ENCODE data around the gene ENTPD8.

ENTPD8 gene

DNA sequence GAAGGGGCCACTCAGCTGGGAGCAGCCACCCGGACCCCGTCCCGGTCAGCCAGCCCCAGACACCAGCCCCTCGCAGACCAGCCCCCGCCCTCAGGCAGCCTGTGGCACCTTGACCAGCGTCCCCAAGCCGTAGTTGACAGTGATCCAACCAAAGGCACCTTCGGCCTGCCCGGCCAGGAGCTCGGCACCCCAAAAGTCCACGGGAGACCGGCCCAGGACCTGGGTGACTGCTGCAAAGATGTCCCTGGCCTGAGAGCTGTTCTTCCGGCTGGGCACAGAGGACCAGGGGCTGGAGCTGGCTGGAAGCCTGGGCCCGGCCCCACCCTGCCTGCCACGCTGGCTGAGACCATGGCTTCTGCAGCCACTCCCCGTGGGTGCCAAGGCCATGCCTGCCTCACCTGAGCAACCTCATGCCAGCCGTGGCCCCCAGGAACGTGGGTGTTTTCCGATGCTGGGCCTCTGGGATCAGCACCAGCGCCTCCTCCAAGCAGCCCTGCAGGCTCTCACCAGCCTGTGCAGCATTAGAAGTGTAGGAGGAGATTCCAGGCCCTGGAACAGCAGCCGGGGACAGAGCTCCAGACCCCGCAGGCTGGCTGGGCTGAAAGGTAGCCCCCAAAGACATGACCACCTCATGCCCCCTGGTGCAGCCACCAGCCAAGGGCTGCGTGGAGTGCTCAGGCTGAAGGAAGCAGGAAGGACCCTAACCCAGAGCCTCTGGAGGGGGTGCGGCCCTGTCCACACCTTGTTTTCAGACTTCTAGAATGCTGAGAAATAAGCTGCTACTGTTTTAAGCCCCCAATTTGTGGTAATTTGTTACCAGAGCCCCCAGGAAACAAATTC, 4.2 kb downstream of the ENTPD8 start:
- Mint-ChIP-seq H3K36me3 (ENCODE audit: low read depth) (no peaks in the 10 kb centered on the region), H3K27ac (no peak overlapping the region), H3K4me3 (no peak overlapping the region), H3K9me3 (no peaks in the 10 kb centered on the region), H3K27me3 (peaks cover 42% of the 10 kb centered on the region), H3K4me1 (ENCODE audit: low read depth) (no peaks in the 10 kb centered on the region)
- intact Hi-C loops (cut with micrococcal nuclease) = no loop called here

DNA sequence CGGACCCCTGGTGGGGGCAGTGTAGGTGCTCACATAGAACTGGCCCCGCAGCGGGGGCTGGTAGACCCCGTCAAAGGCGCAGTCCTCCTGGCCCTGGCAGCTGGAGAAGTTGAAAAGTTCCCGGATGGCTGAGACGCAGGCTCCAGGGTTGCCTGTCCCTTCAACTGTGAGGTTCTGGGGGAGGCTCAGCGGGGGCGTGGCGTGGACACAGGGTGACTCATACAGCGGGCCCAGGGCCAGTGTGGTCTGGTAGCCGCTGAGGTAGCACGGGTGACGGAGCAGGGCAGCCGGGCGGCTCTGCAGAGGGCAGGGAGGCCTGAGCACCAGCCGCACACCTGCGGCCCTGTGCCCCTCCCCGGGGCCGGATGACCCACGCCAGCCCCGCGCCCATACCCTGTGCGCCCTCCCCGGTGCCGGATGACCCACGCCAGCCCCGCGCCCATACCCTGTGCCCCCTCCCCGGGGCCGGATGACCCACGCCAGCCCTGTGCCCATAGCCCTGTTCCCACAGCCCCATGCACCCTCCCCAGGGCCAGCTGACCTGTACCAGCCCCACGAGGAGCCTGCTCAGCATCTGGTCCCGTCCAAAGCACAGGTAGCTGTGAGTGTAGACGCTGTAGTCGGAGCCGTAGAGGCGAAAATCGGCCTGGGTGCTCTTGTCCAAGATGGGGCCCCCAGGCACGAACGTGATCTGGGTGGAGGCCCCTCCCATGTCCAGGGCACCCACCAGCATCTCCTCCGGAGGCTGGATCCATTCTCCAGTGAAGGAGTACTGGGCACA, 5.0 kb downstream of the ENTPD8 start:
- intact Hi-C loops (cut with micrococcal nuclease) = no loop called here
- Mint-ChIP-seq H3K4me1 (ENCODE audit: low read depth) (no peaks in the 10 kb centered on the region), H3K27ac (no peak overlapping the region), H3K9me3 (no peaks in the 10 kb centered on the region), H3K27me3 (peaks cover 42% of the 10 kb centered on the region), H3K36me3 (ENCODE audit: low read depth) (no peaks in the 10 kb centered on the region), H3K4me3 (no peak overlapping the region)

DNA sequence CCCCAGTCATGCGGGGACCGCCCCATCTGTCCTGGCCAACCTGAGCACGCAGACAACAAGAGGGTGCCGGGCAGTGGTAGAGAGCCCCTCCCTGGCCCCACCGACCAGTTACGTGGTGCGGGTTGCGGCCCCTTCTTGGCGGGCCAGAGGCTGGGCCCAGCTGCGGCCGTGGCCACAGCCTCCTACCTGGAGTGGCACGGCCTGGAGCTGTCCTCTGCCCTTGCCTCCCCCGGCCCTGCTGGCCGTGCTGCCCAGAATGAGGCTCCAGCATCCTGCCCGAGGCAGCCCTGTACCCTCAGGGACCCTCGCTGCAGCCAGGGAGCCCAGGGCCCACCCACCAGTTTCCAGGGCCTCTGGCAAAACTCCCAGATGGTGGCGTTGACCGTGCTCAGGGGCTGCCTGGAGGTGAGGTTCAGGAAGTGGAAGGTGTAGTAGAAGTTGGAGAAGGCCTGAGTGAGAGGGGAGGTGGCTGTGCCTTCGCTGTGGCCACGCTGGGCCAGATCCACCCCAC, 5.7 kb downstream of the ENTPD8 start:
- no peak overlapping the region for H3K27ac Mint-ChIP-seq
- H3K36me3 Mint-ChIP-seq (ENCODE audit: low read depth) = no peaks in the 10 kb centered on the region
- no peaks in the 10 kb centered on the region for H3K4me1 Mint-ChIP-seq (ENCODE audit: low read depth)
- peaks cover 44% of the 10 kb centered on the region for H3K27me3 Mint-ChIP-seq
- no peaks in the 10 kb centered on the region for H3K9me3 Mint-ChIP-seq
- no peak overlapping the region for H3K4me3 Mint-ChIP-seq
- intact Hi-C loops (cut with micrococcal nuclease) = no loop called here

DNA sequence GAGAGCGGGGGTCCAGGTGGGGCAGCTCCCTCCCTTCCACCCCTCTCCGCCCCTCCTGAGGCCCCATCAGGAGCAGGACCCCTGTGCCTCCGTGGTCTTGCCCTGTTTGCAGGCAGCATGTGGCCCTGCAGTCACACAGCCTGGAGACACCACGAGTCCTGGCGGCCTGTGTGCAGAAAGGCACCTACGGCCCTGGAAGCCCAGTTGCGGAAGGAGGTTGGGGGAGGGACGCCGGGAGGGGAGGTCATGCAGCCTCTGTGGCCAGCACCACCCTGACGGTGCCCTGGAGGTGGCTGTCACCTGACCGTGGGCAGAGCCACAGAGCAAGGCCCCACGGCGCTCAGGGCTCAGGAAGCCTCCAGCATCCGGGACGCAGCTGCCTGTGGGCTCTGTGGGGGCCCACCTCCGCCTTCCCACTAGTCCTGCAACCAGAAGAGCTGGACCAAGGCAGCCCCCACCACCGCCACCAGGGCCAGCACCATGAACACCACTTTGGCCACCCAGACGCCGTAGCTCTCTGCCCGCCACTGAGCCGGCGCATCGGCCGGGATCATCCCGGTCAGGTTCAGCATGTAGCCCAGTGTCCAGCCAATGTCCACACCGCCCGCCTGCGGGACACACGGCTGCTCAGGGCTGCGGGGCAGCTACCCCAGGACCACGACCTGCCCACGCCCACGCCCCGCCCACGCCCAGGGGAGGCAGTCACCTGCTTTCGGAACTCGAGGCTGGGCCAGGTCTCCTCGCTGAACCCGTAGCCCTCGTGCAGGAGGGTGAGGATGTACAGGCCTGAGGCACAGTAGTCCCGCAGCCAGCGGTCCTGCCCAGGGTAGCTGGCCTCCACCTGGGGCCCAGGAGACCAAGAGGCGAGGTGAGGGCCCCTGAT, 6.4 kb downstream of the ENTPD8 start:
- no peaks in the 10 kb centered on the region for H3K9me3 Mint-ChIP-seq
- H3K27ac Mint-ChIP-seq = no peak overlapping the region

GRCh38 chr9:137433916-137434431, 7.2 kb downstream of the ENTPD8 start:
- peaks cover 35% of the 10 kb centered on the region for H3K27me3 Mint-ChIP-seq
- H3K36me3 Mint-ChIP-seq (ENCODE audit: low read depth) = no peaks in the 10 kb centered on the region
- H3K27ac Mint-ChIP-seq = no peak overlapping the region
- intact Hi-C loops (cut with micrococcal nuclease) = no loop called here
- H3K9me3 Mint-ChIP-seq = no peaks in the 10 kb centered on the region
- no peak overlapping the region for H3K4me3 Mint-ChIP-seq
- H3K4me1 Mint-ChIP-seq (ENCODE audit: low read depth) = no peaks in the 10 kb centered on the region

More for the DNA sequence above, 6.4 kb downstream of the ENTPD8 start:
- Mint-ChIP-seq H3K27me3 (peaks cover 42% of the 10 kb centered on the region), H3K36me3 (ENCODE audit: low read depth) (no peaks in the 10 kb centered on the region), H3K4me1 (ENCODE audit: low read depth) (no peaks in the 10 kb centered on the region), H3K4me3 (no peak overlapping the region)
- intact Hi-C loops (cut with micrococcal nuclease) = no loop called here

- H3K27me3 Mint-ChIP-seq = peaks cover 35% of the 10 kb centered on the region
Measured at GRCh38 chr9:137433349-137433915, 7.7 kb downstream of the ENTPD8 start.

GRCh38 chr9:137432687-137433348, 8.3 kb downstream of the ENTPD8 start:
- peaks cover 30% of the 10 kb centered on the region for H3K27me3 Mint-ChIP-seq
- intact Hi-C loops (cut with micrococcal nuclease) = no loop called here

More at GRCh38 chr9:137433349-137433915, 7.7 kb downstream of the ENTPD8 start:
- Mint-ChIP-seq H3K4me1 (ENCODE audit: low read depth) (no peaks in the 10 kb centered on the region), H3K36me3 (ENCODE audit: low read depth) (no peaks in the 10 kb centered on the region), H3K27ac (no peak overlapping the region), H3K4me3 (no peak overlapping the region), H3K9me3 (no peaks in the 10 kb centered on the region)
- intact Hi-C loops (cut with micrococcal nuclease) = no loop called here

GRCh38 chr9:137431416-137431931, 9.7 kb downstream of the ENTPD8 start:
- H3K27me3 Mint-ChIP-seq = peaks cover 29% of the 10 kb centered on the region
- no peaks in the 10 kb centered on the region for H3K4me1 Mint-ChIP-seq (ENCODE audit: low read depth)
- peaks cover 4% of the 10 kb centered on the region for H3K36me3 Mint-ChIP-seq (ENCODE audit: low read depth)
- no peak overlapping the region for H3K27ac Mint-ChIP-seq
- intact Hi-C loops (cut with micrococcal nuclease) = no loop called here
- no peak overlapping the region for H3K4me3 Mint-ChIP-seq
- no peaks in the 10 kb centered on the region for H3K9me3 Mint-ChIP-seq

More at GRCh38 chr9:137432687-137433348, 8.3 kb downstream of the ENTPD8 start:
- Mint-ChIP-seq H3K36me3 (ENCODE audit: low read depth) (no peaks in the 10 kb centered on the region), H3K4me1 (ENCODE audit: low read depth) (no peaks in the 10 kb centered on the region), H3K4me3 (no peak overlapping the region), H3K9me3 (no peaks in the 10 kb centered on the region), H3K27ac (no peak overlapping the region)

- Mint-ChIP-seq H3K9me3 (no peaks in the 10 kb centered on the region), H3K4me1 (ENCODE audit: low read depth) (no peaks in the 10 kb centered on the region), H3K4me3 (no peak overlapping the region), H3K27ac (no peak overlapping the region), H3K27me3 (peaks cover 29% of the 10 kb centered on the region), H3K36me3 (ENCODE audit: low read depth) (peaks cover 4% of the 10 kb centered on the region)
- intact Hi-C loops (cut with micrococcal nuclease) = no loop called here
Measured at GRCh38 chr9:137430723-137431415, 10.3 kb downstream of the ENTPD8 start.

GRCh38 chr9:137429974-137430722, 11.0 kb downstream of the ENTPD8 start:
- Mint-ChIP-seq H3K4me3 (no peak overlapping the region), H3K27me3 (peaks cover 23% of the 10 kb centered on the region), H3K9me3 (no peaks in the 10 kb centered on the region), H3K27ac (no peak overlapping the region), H3K4me1 (ENCODE audit: low read depth) (peaks cover under 1% of the 10 kb centered on the region), H3K36me3 (ENCODE audit: low read depth) (peaks cover 4% of the 10 kb centered on the region)
- intact Hi-C loops (cut with micrococcal nuclease) = no loop called here

DNA sequence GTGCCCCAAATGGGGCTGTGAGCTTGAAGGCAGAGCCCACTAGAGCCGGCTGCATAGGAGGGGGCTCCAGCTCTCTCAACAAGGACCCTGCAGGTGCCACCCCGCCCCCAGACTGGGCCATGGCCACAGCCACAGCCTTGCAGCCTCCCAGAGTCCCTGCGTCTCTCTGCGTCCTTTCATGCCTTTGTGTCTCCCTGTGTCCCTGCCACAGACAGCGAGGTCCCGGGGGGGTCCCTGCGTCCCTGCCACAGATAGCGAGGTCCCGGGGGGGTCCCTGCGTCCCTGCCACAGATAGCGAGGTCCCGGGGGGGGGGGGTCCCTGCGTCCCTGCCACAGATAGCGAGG, 11.6 kb downstream of the ENTPD8 start:
- H3K27ac Mint-ChIP-seq = no peak overlapping the region
- peaks cover 6% of the 10 kb centered on the region for H3K4me1 Mint-ChIP-seq (ENCODE audit: low read depth)
- H3K27me3 Mint-ChIP-seq = peaks cover 17% of the 10 kb centered on the region
- intact Hi-C loops (cut with micrococcal nuclease) = no loop called here
- peaks cover 4% of the 10 kb centered on the region for H3K36me3 Mint-ChIP-seq (ENCODE audit: low read depth)
- no peaks in the 10 kb centered on the region for H3K9me3 Mint-ChIP-seq
- H3K4me3 Mint-ChIP-seq = no peak overlapping the region
